H1 (cell line): ENCODE measurements around the gene GLCE. TPM values are rescaled to one million over a fixed set of nuclear protein-coding genes. Genes with fewer than 3 reads are reported as not detected.

ENCODE experiments used
- CTCF ChIA-PET: fragments of 300-600 bp; sonication (Branson Sonifier 250); formaldehyde crosslinking; loops from one replicate; lab custom pipeline; 2021; ENCODE audit not compliant: partially characterized antibody; lab: Charles Lee
- POLR2A ChIA-PET: fragments of 300-600 bp; sonication (Branson Sonifier 250); formaldehyde crosslinking; loops from one replicate; lab custom pipeline; 2021; ENCODE audit warnings: inconsistent platforms; ENCODE audit not compliant: partially characterized antibody; lab: Charles Lee
- DNase-seq, 2 experiments: peaks; one replicate each; pipeline versions ENCODE4 v3.0.0 to v3.0.0-alpha.2; 2010 to 2022; ENCODE audit warnings: low spot score in 2 of 2, low read depth in 1 of 2, mixed read lengths in 1 of 2
- FAIRE-seq: peaks from 2 replicates; lab custom pipeline; 2011; peaks lifted over from hg19 to GRCh38; lab: Jason Lieb, UNC
- H2AFZ ChIP-seq: 2 replicates; pipeline ENCODE4 v1.8.1; 2012; ENCODE audit warnings: low read length, inconsistent platforms
- H2AK5ac ChIP-seq: 2 replicates; pipeline ENCODE4 v1.6.1; 2013; ENCODE audit warnings: low read depth, low read length
- H2BK120ac ChIP-seq: replicated peaks from 2 replicates; pipeline ENCODE3; 2013; ENCODE audit warnings: low read depth, low read length, inconsistent platforms
- H2BK12ac ChIP-seq: 2 replicates; pipeline ENCODE4 v1.6.1; 2013; ENCODE audit warnings: low read depth, low read length
- H2BK15ac ChIP-seq: 2 replicates; pipeline ENCODE4 v1.6.1; 2013; ENCODE audit warnings: low read length
- H2BK20ac ChIP-seq: 2 replicates; pipeline ENCODE4 v1.6.1; 2013; ENCODE audit warnings: low read length
- H2BK5ac ChIP-seq: 2 replicates; pipeline ENCODE4 v1.6.1; 2013; ENCODE audit warnings: low read depth, low read length
- H3K14ac ChIP-seq: 2 replicates; pipeline ENCODE4 v1.6.1; 2013; ENCODE audit warnings: inconsistent platforms; ENCODE audit not compliant: insufficient read length
- H3K18ac ChIP-seq: 2 replicates; pipeline ENCODE4 v1.6.1; 2013; ENCODE audit warnings: low read length; ENCODE audit errors: extremely low read depth
- H3K23ac ChIP-seq: 2 replicates; pipeline ENCODE4 v1.6.1; 2013; ENCODE audit warnings: inconsistent platforms; ENCODE audit not compliant: insufficient read length
- H3K23me2 ChIP-seq: 2 replicates; pipeline ENCODE4 v1.6.1; 2013; ENCODE audit warnings: low read depth, low read length
- H3K27ac ChIP-seq: 2 replicates; pipeline ENCODE4 v1.6.1; 2011; ENCODE audit warnings: low read depth, low read length, inconsistent platforms
- H3K27me3 ChIP-seq, 4 experiments: replicated peaks in 1 of 4; 1 replicate in 1 of 4; 2 replicates in 3 of 4; pipeline versions ENCODE4 v1.6.1 to v1.8.1; 2011 to 2013; ENCODE audit warnings: low read length in 3 of 4, mild to moderate bottlenecking in 3 of 4, inconsistent platforms in 2 of 4, mixed read lengths in 2 of 4, moderate library complexity in 1 of 4; ENCODE audit not compliant: control insufficient read depth in 3 of 4, insufficient read depth in 3 of 4; ENCODE audit errors: extremely low read depth in 1 of 4
- H3K36me3 ChIP-seq, 4 experiments: 2 replicates each; pipeline versions ENCODE4 v1.6.1 to v1.8.1; 2011 to 2013; ENCODE audit warnings: mild to moderate bottlenecking in 4 of 4, low read length in 3 of 4, moderate library complexity in 2 of 4, control low read depth in 1 of 4, inconsistent platforms in 1 of 4; ENCODE audit not compliant: insufficient read depth in 4 of 4, control insufficient read depth in 2 of 4
- H3K4ac ChIP-seq: replicated peaks from 2 replicates; pipeline ENCODE3; 2013; ENCODE audit warnings: low read length, low read depth, mixed read lengths, inconsistent platforms; ENCODE audit not compliant: insufficient read length
- H3K4me1 ChIP-seq, 4 experiments: replicated peaks in 1 of 4; 1 replicate in 1 of 4; 2 replicates in 3 of 4; pipeline versions ENCODE4 v1.6.1 to v1.8.1; 2011 to 2013; ENCODE audit warnings: low read length in 3 of 4, inconsistent platforms in 2 of 4, mixed read lengths in 1 of 4; ENCODE audit not compliant: insufficient read depth in 4 of 4, control insufficient read depth in 3 of 4
- H3K4me2 ChIP-seq, 2 experiments: 2 replicates each; pipeline versions ENCODE4 v1.6.1 to v1.8.1; 2011 to 2013; ENCODE audit warnings: low read depth in 2 of 2, low read length in 2 of 2, control low read depth in 1 of 2, inconsistent platforms in 1 of 2, mild to moderate bottlenecking in 1 of 2; ENCODE audit not compliant: insufficient read depth in 1 of 2
- H3K4me3 ChIP-seq, 4 experiments: fragments of 200-600, 300-600 bp in 1 of 4; sonication (generic), shearing (Covaris generic), sonication (Bioruptor Twin) in 1 of 4; 2 replicates each; pipeline versions ENCODE4 v1.5.1 to v1.8.1; 2011 to 2016; ENCODE audit warnings: low read length in 4 of 4, low read depth in 3 of 4, control low read depth in 2 of 4, inconsistent platforms in 2 of 4, mild to moderate bottlenecking in 2 of 4, mixed read lengths in 1 of 4, moderate library complexity in 1 of 4; ENCODE audit not compliant: insufficient read depth in 2 of 4; ENCODE audit errors: extremely low read depth in 1 of 4
- H3K56ac ChIP-seq: replicated peaks from 2 replicates; pipeline ENCODE3; 2013; ENCODE audit warnings: low read depth, mild to moderate bottlenecking, mixed read lengths, low read length, inconsistent platforms; ENCODE audit not compliant: insufficient read length
- H3K79me1 ChIP-seq: 2 replicates; pipeline ENCODE4 v1.6.1; 2013; ENCODE audit warnings: low read depth, low read length, control low read depth
- H3K79me2 ChIP-seq, 2 experiments: 2 replicates each; pipeline versions ENCODE4 v1.6.1 to v1.8.1; 2012 to 2013; ENCODE audit warnings: low read length in 2 of 2, mild to moderate bottlenecking in 2 of 2, inconsistent platforms in 1 of 2; ENCODE audit not compliant: insufficient read depth in 2 of 2, control insufficient read depth in 1 of 2
- H3K9ac ChIP-seq, 4 experiments: replicated peaks in 1 of 4; 1 replicate in 1 of 4; 2 replicates in 3 of 4; pipeline versions ENCODE4 v1.6.1 to v1.8.1; 2011 to 2013; ENCODE audit warnings: low read depth in 3 of 4, low read length in 3 of 4, control low read depth in 2 of 4, mild to moderate bottlenecking in 2 of 4, moderate library complexity in 2 of 4, inconsistent platforms in 1 of 4; ENCODE audit errors: extremely low read depth in 1 of 4
- H3K9me3 ChIP-seq, 2 experiments: 2 replicates each; pipeline versions ENCODE4 v1.6.1 to v1.8.1; 2012 to 2013; ENCODE audit warnings: mild to moderate bottlenecking in 2 of 2, moderate library complexity in 2 of 2, control low read depth in 1 of 2, inconsistent platforms in 1 of 2, low read depth in 1 of 2, low read length in 1 of 2, mixed read lengths in 1 of 2; ENCODE audit not compliant: insufficient read depth in 2 of 2
- H4K20me1 ChIP-seq, 2 experiments: replicated peaks in 1 of 2; 2 replicates each; pipeline versions ENCODE3 to v1.8.1; 2011 to 2013; ENCODE audit warnings: inconsistent platforms in 2 of 2, low read length in 2 of 2, mild to moderate bottlenecking in 1 of 2; ENCODE audit not compliant: insufficient read depth in 2 of 2, control insufficient read depth in 1 of 2
- H4K5ac ChIP-seq: 2 replicates; pipeline ENCODE4 v1.6.1; 2013; ENCODE audit warnings: low read length, low read depth, mixed read lengths, inconsistent platforms; ENCODE audit not compliant: insufficient read length
- H4K8ac ChIP-seq: 2 replicates; pipeline ENCODE4 v1.8.0; 2013; ENCODE audit warnings: mild to moderate bottlenecking, moderate library complexity, low read length, inconsistent platforms; ENCODE audit not compliant: insufficient read depth; ENCODE audit errors: extremely low read depth
- H4K91ac ChIP-seq: replicated peaks from 2 replicates; pipeline ENCODE3; 2013; ENCODE audit warnings: low read length, mixed read lengths, inconsistent platforms; ENCODE audit not compliant: insufficient read length
- CEBPB ChIP-seq: IDR thresholded peaks from 2 replicates; pipeline ENCODE4 v1.6.1; 2012; ENCODE audit warnings: low read depth, low read length
- GABPA ChIP-seq: IDR thresholded peaks from 2 replicates; pipeline ENCODE4 v1.6.1; 2011; ENCODE audit warnings: mild to moderate bottlenecking, low read length, moderate library complexity, borderline replicate concordance; ENCODE audit not compliant: insufficient read depth
- HDAC6 ChIP-seq: IDR thresholded peaks from one replicate; pipeline ENCODE4 v1.7.1; 2012; ENCODE audit warnings: low read depth, mild to moderate bottlenecking, inconsistent platforms, low read length, moderate library complexity
- MAFK ChIP-seq: IDR thresholded peaks from 2 replicates; pipeline ENCODE4 v1.6.1; 2012; ENCODE audit warnings: low read depth, mild to moderate bottlenecking, improper control_type of control experiment, low read length
- NANOG ChIP-seq: IDR thresholded peaks from 2 replicates; pipeline ENCODE4 v1.6.1; 2011; ENCODE audit warnings: low read length, low read depth, mild to moderate bottlenecking, inconsistent platforms; ENCODE audit not compliant: insufficient read depth, poor library complexity, severe bottlenecking
- RFX5 ChIP-seq: IDR thresholded peaks from 2 replicates; pipeline ENCODE4 v1.6.1; 2011; ENCODE audit warnings: low read depth, low read length, improper control_type of control experiment, borderline replicate concordance
- SIRT6 ChIP-seq: IDR thresholded peaks from one replicate; pipeline ENCODE4 v1.7.1; 2012; ENCODE audit warnings: low read length, inconsistent platforms
- YY1 ChIP-seq: IDR thresholded peaks from 2 replicates; pipeline ENCODE4 v1.6.1; 2011; ENCODE audit warnings: low read depth, mild to moderate bottlenecking, low read length
- WGBS, 2 experiments: shearing (Covaris generic) in 1 of 2; methylation state at CpG; one replicate each; pipeline versions ENCODE4 v1.1.6 to v1.1.7; 2013 to 2015; ENCODE audit warnings: low lambda C conversion rate in 2 of 2, mixed read lengths in 2 of 2, inconsistent platforms in 1 of 2, low coverage in 1 of 2, missing lambda C conversion rate in 1 of 2; ENCODE audit not compliant: insufficient replicate concordance in 2 of 2, insufficient coverage in 1 of 2, insufficient read length in 1 of 2; ENCODE audit errors: extremely low coverage in 1 of 2, missing lambda C conversion rate in 1 of 2; 5-methylcytosine and 5-hydroxymethylcytosine counted together
- polyA plus RNA-seq, 7 experiments: library from polyadenylated mRNA; depleted of rRNA in 3 of 7; stranded (reverse) in 5 of 7; unstranded in 2 of 7; fragments of >200 nt in 5 of 7; fragments of 200-250 nt in 2 of 7; gene quantifications; 1 replicate in 5 of 7; 2 replicates in 1 of 7; 4 replicates in 1 of 7; pipeline versions ENCODE4 v1.2.1 to v1.2.3, GENCODE V29; 2011 to 2013; ENCODE audit warnings: missing spikeins in 2 of 7, mixed read lengths in 2 of 7
- total RNA-seq: library from RNA; stranded (reverse); fragmentation: NEBNext Ultra II Directional; extraction: Animal tissue kit (Norgen Biotek cat#: 25700); gene quantifications from 2 replicates; pipeline ENCODE4 v1.2.1, GENCODE V29; 2021

GLCE gene
- total and polyA plus RNA-seq, 2 of the 8 experiments (the other 6 are each of a cell fraction or from before 2014, with no cell fraction given): 17.1 to 22.7 TPM

DNA sequence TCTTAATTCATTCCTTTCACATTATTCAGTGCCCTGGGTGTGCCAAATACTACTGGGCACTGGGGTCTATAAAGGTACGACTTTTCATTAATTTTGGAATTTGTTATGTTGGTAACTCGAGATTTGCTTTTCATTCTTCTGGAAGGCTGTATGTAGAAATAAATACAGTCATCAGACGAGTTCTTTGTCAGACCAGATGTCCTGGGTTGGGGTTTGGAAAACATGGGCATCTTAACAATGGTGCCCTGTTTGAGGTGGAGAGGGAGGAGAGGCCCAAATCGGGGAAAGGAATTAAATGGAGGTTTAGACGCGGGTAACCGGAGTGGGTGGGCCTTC is 662 bp upstream of the GLCE start:
- peak overlapping the region; percentile 85 to 94 for H3K4me2 ChIP-seq
- no peak for DNase-seq
- FAIRE-seq: no peak
- peaks cover 0 to 36% of the 10 kb centered on the region in 2 experiments; a peak in 2 of 4 replicates for H3K79me2 ChIP-seq
- H3K18ac ChIP-seq: 0 out of 2 replicates have a peak overlapping the region, but pooled peaks have one; percentile 79
- TF ChIP-seq SIRT6 (no peak), GABPA (no peak), RFX5 (no peak), CEBPB (no peak), YY1 (0 out of 2 replicates have a peak, but pooled peaks have one; percentile 45), NANOG (no peak), HDAC6 (no peak), MAFK (no peak)
- H3K9ac ChIP-seq: peak overlapping the region in 3 of 4 experiments; percentile 67 to 70 (median 67); a peak in 5 of 7 replicates
- no peak overlapping the region for H4K91ac ChIP-seq
- H3K4me1 ChIP-seq: peaks cover 0 to 9% (median 2%) of the 10 kb centered on the region in 4 experiments; a peak in 4 of 7 replicates
- H3K9me3 ChIP-seq: no peaks in the 10 kb centered on the region
- H4K8ac ChIP-seq: peak overlapping the region; percentile 54; the same call in 1 of the 2 replicates
- ChIA-PET POLR2A (interaction anchor here (0.9 to 1.9 kb wide), 9 partner anchors 12 to 85 kb away, joined by 3 to 13 read pairs (median 3); no protein-coding TSS in a partner anchor), CTCF (interaction anchor here (0.6 to 1.7 kb wide), 5 partner anchors 32 to 1537 kb away, joined by 3 to 5 read pairs (median 3); no protein-coding TSS in a partner anchor)
- no peaks in the 10 kb centered on the region for H3K36me3 ChIP-seq
- H2BK20ac ChIP-seq: no peak overlapping the region
- H2BK5ac ChIP-seq: 0 out of 2 replicates have a peak overlapping the region, but pooled peaks have one; percentile 63
- H3K4ac ChIP-seq: no peak overlapping the region
- peaks cover 8% of the 10 kb centered on the region for H3K23me2 ChIP-seq
- H3K79me1 ChIP-seq: peaks cover 4% of the 10 kb centered on the region; the same call in 1 of the 2 replicates
- 20% methylated on average over 7 of the region's 7 CpGs; no CpG with 5 or more reads in 1 of the 2 experiments for WGBS, 2 experiments
- peak overlapping the region; percentile 66 for H3K27ac ChIP-seq
- no peaks in the 10 kb centered on the region; a peak in 2 of 7 replicates for H3K27me3 ChIP-seq
- H2BK12ac ChIP-seq: no peak overlapping the region
- H3K14ac ChIP-seq: no peak overlapping the region
- H4K20me1 ChIP-seq: peaks cover 7 to 10% of the 10 kb centered on the region in 2 experiments
- peak overlapping the region; percentile 83 for H2AFZ ChIP-seq
- H2BK15ac ChIP-seq: no peak overlapping the region
- no peak overlapping the region for H2BK120ac ChIP-seq
- H3K4me3 ChIP-seq: peak overlapping the region; percentile 73 to 91 (median 88)
- no peak overlapping the region for H2AK5ac ChIP-seq
- peak overlapping the region; percentile 83 for H4K5ac ChIP-seq
- no peak overlapping the region for H3K23ac ChIP-seq
- H3K56ac ChIP-seq: peak overlapping the region; percentile 42
